H9 (cell line): ENCODE measurements around the gene SMAD7. TPM values are rescaled to one million over a fixed set of nuclear protein-coding genes. Genes with fewer than 3 reads are reported as not detected.

Source experiments
- DNase-seq: peaks from one replicate; pipeline ENCODE4 v3.0.0-alpha.2; 2017
- H2AFZ ChIP-seq: one replicate; pipeline ENCODE4 v1.6.1; 2013; ENCODE audit warnings: mild to moderate bottlenecking, low read length, control low read depth, moderate library complexity
- H2AK5ac ChIP-seq: 2 replicates; pipeline ENCODE4 v1.6.1; 2013; ENCODE audit warnings: low read length, control low read depth, mixed read lengths; ENCODE audit not compliant: insufficient read length
- H2BK120ac ChIP-seq: one replicate; pipeline ENCODE4 v1.6.1; 2013; ENCODE audit warnings: low read depth, mild to moderate bottlenecking, low read length, control low read depth, inconsistent platforms; ENCODE audit not compliant: poor library complexity, severe bottlenecking
- H2BK12ac ChIP-seq: 2 replicates; pipeline ENCODE4 v1.6.1; 2013; ENCODE audit warnings: low read length, control low read depth, mixed read lengths, low read depth; ENCODE audit not compliant: insufficient read length
- H2BK15ac ChIP-seq: 2 replicates; pipeline ENCODE4 v1.6.1; 2013; ENCODE audit warnings: low read depth, low read length, control low read depth
- H2BK20ac ChIP-seq: one replicate; pipeline ENCODE4 v1.6.1; 2013; ENCODE audit warnings: low read depth, mild to moderate bottlenecking, low read length, control low read depth, inconsistent platforms; ENCODE audit not compliant: poor library complexity, severe bottlenecking
- H2BK5ac ChIP-seq: 2 replicates; pipeline ENCODE4 v1.6.1; 2013; ENCODE audit warnings: low read length, control low read depth, mixed read lengths; ENCODE audit not compliant: insufficient read length
- H3K14ac ChIP-seq: 2 replicates; pipeline ENCODE4 v1.6.1; 2013; ENCODE audit warnings: low read length, control low read depth; ENCODE audit not compliant: insufficient read depth
- H3K18ac ChIP-seq: 2 replicates; pipeline ENCODE4 v1.6.1; 2013; ENCODE audit warnings: low read depth, mild to moderate bottlenecking, mixed read lengths, low read length, control low read depth; ENCODE audit not compliant: insufficient read length
- H3K23ac ChIP-seq: 2 replicates; pipeline ENCODE4 v1.6.1; 2013; ENCODE audit warnings: low read length, control low read depth, mixed read lengths, low read depth; ENCODE audit not compliant: insufficient read length
- H3K23me2 ChIP-seq: 2 replicates; pipeline ENCODE4 v1.6.1; 2013; ENCODE audit warnings: low read depth, mild to moderate bottlenecking, mixed read lengths, low read length, control low read depth; ENCODE audit not compliant: insufficient read length, poor library complexity, severe bottlenecking
- H3K27ac ChIP-seq: 2 replicates; pipeline ENCODE4 v1.5.1; 2013; ENCODE audit warnings: low read length, control low read depth, mixed read lengths, low read depth; ENCODE audit not compliant: insufficient read length
- H3K27me3 ChIP-seq: 2 replicates; pipeline ENCODE4 v1.6.1; 2013; ENCODE audit warnings: low read length, control low read depth, inconsistent platforms; ENCODE audit not compliant: insufficient read depth
- H3K4ac ChIP-seq: 2 replicates; pipeline ENCODE4 v1.6.1; 2013; ENCODE audit warnings: low read depth, mild to moderate bottlenecking, control low read depth, inconsistent platforms, low read length, moderate library complexity
- H3K4me1 ChIP-seq: 2 replicates; pipeline ENCODE4 v1.6.1; 2013; ENCODE audit warnings: low read length, control low read depth, inconsistent platforms; ENCODE audit not compliant: insufficient read depth
- H3K4me2 ChIP-seq: 2 replicates; pipeline ENCODE4 v1.6.1; 2013; ENCODE audit warnings: low read length, control low read depth, mixed read lengths; ENCODE audit not compliant: insufficient read length, insufficient read depth
- H3K56ac ChIP-seq: 2 replicates; pipeline ENCODE4 v1.6.1; 2013; ENCODE audit warnings: low read depth, mild to moderate bottlenecking, mixed read lengths, low read length, control low read depth; ENCODE audit not compliant: insufficient read length
- H3K79me1 ChIP-seq: 2 replicates; pipeline ENCODE4 v1.6.1; 2013; ENCODE audit warnings: low read depth, mild to moderate bottlenecking, moderate library complexity, low read length, control low read depth, inconsistent platforms; ENCODE audit not compliant: insufficient read depth, poor library complexity, severe bottlenecking
- H3K79me2 ChIP-seq: 2 replicates; pipeline ENCODE4 v1.6.1; 2013; ENCODE audit warnings: low read length, control low read depth, inconsistent platforms; ENCODE audit not compliant: insufficient read depth
- H3K9ac ChIP-seq: 2 replicates; pipeline ENCODE4 v1.6.1; 2013; ENCODE audit warnings: low read length, control low read depth, mixed read lengths; ENCODE audit not compliant: insufficient read length; ENCODE audit errors: extremely low read depth
- H3K9me3 ChIP-seq: one replicate; pipeline ENCODE4 v1.6.1; 2013; ENCODE audit warnings: low read depth, low read length, inconsistent platforms; ENCODE audit not compliant: control insufficient read depth
- H3T11ph ChIP-seq: one replicate; pipeline ENCODE4 v1.6.1; 2013; ENCODE audit warnings: mild to moderate bottlenecking, low read length, control low read depth, inconsistent platforms
- H4K20me1 ChIP-seq: one replicate; pipeline ENCODE4 v1.6.1; 2013; ENCODE audit not compliant: control insufficient read depth, insufficient read length, insufficient read depth
- H4K5ac ChIP-seq: 2 replicates; pipeline ENCODE4 v1.6.1; 2013; ENCODE audit warnings: low read depth, mild to moderate bottlenecking, mixed read lengths, low read length, control low read depth; ENCODE audit not compliant: insufficient read length
- H4K8ac ChIP-seq: replicated peaks from 2 replicates; pipeline ENCODE4 v1.6.1; 2013; ENCODE audit warnings: low read length, control low read depth, mixed read lengths, low read depth; ENCODE audit not compliant: insufficient read length
- H4K91ac ChIP-seq: 2 replicates; pipeline ENCODE4 v1.6.1; 2013; ENCODE audit warnings: low read depth, mild to moderate bottlenecking, moderate library complexity, mixed read lengths, low read length, control low read depth; ENCODE audit not compliant: insufficient read length
- H3K27ac Mint-ChIP-seq, 3 experiments: 2 replicates in 2 of 3; 3 replicates in 1 of 3; pipeline ENCODE4 v1.8.0; 2020 to 2021; ENCODE audit warnings: mixed read lengths in 3 of 3, mild to moderate bottlenecking in 1 of 3, moderate library complexity in 1 of 3
- H3K27me3 Mint-ChIP-seq: 2 replicates; pipeline ENCODE4 v1.8.0; 2021; ENCODE audit warnings: low read depth, mild to moderate bottlenecking, moderate library complexity, mixed read lengths
- H3K36me3 Mint-ChIP-seq, 3 experiments: 2 replicates in 2 of 3; 3 replicates in 1 of 3; pipeline ENCODE4 v1.8.0; 2020 to 2021; ENCODE audit warnings: low read depth in 3 of 3, mixed read lengths in 3 of 3; ENCODE audit not compliant: insufficient read depth in 1 of 3
- H3K4me1 Mint-ChIP-seq, 2 experiments: 2 replicates each; pipeline ENCODE4 v1.8.0; 2020; ENCODE audit warnings: mixed read lengths in 2 of 2
- H3K4me3 Mint-ChIP-seq, 2 experiments: 2 replicates in 1 of 2; 3 replicates in 1 of 2; pipeline ENCODE4 v1.8.0; 2020 to 2021; ENCODE audit warnings: mild to moderate bottlenecking in 2 of 2, mixed read lengths in 2 of 2, moderate library complexity in 1 of 2
- H3K9me3 Mint-ChIP-seq, 2 experiments: 2 replicates in 1 of 2; 3 replicates in 1 of 2; pipeline ENCODE4 v1.8.0; 2020; ENCODE audit warnings: mild to moderate bottlenecking in 2 of 2, mixed read lengths in 2 of 2, moderate library complexity in 1 of 2
- CTCF ChIP-seq: fragments of 200-600 bp; sonication (generic); conservative IDR thresholded peaks from 3 replicates; pipeline ENCODE4 v1.8.0; 2021; ENCODE audit warnings: antibody characterized with exemption, mild to moderate bottlenecking
- WGBS: extraction: QIAGEN DNeasy Blood & Tissue Kit; methylation state at CpG from one replicate; pipeline ENCODE4 v1.1.7; 2013; ENCODE audit warnings: missing lambda C conversion rate, low lambda C conversion rate, mixed read lengths; ENCODE audit not compliant: insufficient read length; ENCODE audit errors: extremely low coverage; 5-methylcytosine and 5-hydroxymethylcytosine counted together
- total RNA-seq: library from RNA; stranded (reverse); gene quantifications from 2 replicates; pipeline ENCODE4 v1.2.1, GENCODE V29; 2021

Gene SMAD7
- total RNA-seq, 1 experiment from 2014 or later, result 27.7 TPM

- Histone ChIP-seq H2BK12ac (no peak overlapping the region), H3K18ac (no peak overlapping the region), H4K20me1 (no peaks in the 10 kb centered on the region), H3K4me2 (no peak overlapping the region), H3K9me3 (no peaks in the 10 kb centered on the region), H3K14ac (no peak overlapping the region; the same call in 1 of the 2 replicates), H2AK5ac (no peak overlapping the region), H3K27me3 (no peaks in the 10 kb centered on the region), H2BK20ac (no peak overlapping the region), H3K56ac (no peak overlapping the region), H3K27ac (no peak overlapping the region), H3K4me1 (no peaks in the 10 kb centered on the region), H3K79me1 (no peaks in the 10 kb centered on the region), H2BK120ac (no peak overlapping the region), H3T11ph (no peak overlapping the region), H2BK15ac (no peak overlapping the region), H4K5ac (no peak overlapping the region), H3K9ac (no peak overlapping the region), H2AFZ (no peak overlapping the region), H3K23me2 (no peaks in the 10 kb centered on the region), H2BK5ac (no peak overlapping the region), H3K79me2 (no peaks in the 10 kb centered on the region), H4K91ac (no peak overlapping the region), H4K8ac (no peak overlapping the region), H3K4ac (no peak overlapping the region), H3K23ac (no peak overlapping the region)
- no peaks in the 10 kb centered on the region for H3K9me3 Mint-ChIP-seq
- TF ChIP-seq CTCF, result no peak
- no peaks in the 10 kb centered on the region for H3K36me3 Mint-ChIP-seq
- no peak overlapping the region for H3K4me3 Mint-ChIP-seq
- peaks cover 15 to 34% of the 10 kb centered on the region in 2 experiments for H3K4me1 Mint-ChIP-seq
- H3K27me3 Mint-ChIP-seq, result peaks cover 14% of the 10 kb centered on the region
- no CpG with 5 or more reads among the region's 8 CpGs for WGBS
- DNase-seq, result no peak
- no peak overlapping the region for H3K27ac Mint-ChIP-seq
Measured at GRCh38 chr18:48992133-48992532, 41.4 kb upstream of the SMAD7 start.
